ENCODE data around the gene KLRG1.

GRCh38 chr12:8951744-8952143 is 37.6 kb upstream of the KLRG1 start:
- TF ChIP-seq POLR2A (IDR thresholded peaks at IDR 0.05) (no peak), CTCF (IDR thresholded peaks at IDR 0.05) (no peak), EP300 (IDR thresholded peaks at IDR 0.05) (no peak)

All from upper lobe of left lung (tissue), 4 donors.